ENCODE data around the gene SLC16A5. TPM values are rescaled to one million over a fixed set of nuclear protein-coding genes. Genes with fewer than 3 reads are reported as not detected.

SLC16A5 gene
- total RNA-seq, 1 donor from 2014 or later = 7.1 TPM

DNA sequence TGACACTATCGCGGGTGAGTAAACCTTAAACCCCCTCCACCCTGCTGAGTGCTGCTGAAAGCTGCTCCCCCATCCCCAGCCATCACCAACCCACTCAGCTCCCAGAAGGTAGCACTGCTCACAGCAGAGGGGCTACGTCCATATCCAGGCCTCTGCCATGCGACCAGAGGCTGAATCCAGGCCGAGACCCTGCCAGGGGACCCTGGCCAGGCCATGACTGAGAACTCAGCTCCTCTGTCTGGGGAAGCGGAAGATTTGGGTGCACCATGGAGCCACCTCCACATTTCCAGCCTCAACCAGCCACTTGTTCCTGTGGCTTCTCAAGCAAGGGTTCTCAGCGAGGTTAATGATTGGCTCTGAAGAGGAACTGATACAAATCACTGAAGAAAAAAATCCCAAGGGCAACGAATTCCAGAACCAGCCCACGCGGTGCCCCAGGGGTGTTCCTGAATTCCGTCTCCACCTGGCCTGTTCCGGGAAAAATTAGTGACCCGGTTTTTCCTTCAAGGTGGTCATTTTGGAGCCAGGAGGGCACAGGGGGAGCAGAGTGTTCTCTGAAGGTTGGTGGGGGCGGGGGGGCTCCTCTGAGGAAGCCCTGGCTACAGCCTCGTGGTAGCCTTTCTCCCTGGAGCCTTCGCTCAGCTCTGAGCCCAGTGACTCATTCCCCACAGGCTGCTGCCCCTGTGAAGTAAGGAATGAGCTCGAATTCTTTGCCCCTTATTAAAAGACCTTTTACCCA, 9.3 kb upstream of the SLC16A5 start:
- Histone ChIP-seq H3K36me3 (ENCODE audit: insufficient read depth, low read length) (no peaks in the 10 kb centered on the region), H2AFZ (ENCODE audit: low read depth, low read length) (peak overlapping the region; percentile 94), H3K4me3 (ENCODE audit: insufficient read depth, low read depth, low read length) (no peak overlapping the region), H3K79me2 (ENCODE audit: insufficient read depth, low read length) (no peaks in the 10 kb centered on the region), H3K9me3 (ENCODE audit: insufficient read depth, low read depth, low read length) (no peaks in the 10 kb centered on the region), H3K4me2 (ENCODE audit: low read length) (peak overlapping the region; percentile 59), H4K20me1 (ENCODE audit: insufficient read depth, low read length) (no peaks in the 10 kb centered on the region), H3K27ac (ENCODE audit: low read depth, low read length) (peak overlapping the region; percentile 71), H3K4me1 (ENCODE audit: insufficient read depth, low read length) (peaks cover 28% of the 10 kb centered on the region), H3K9ac (ENCODE audit: low read length) (peak overlapping the region; percentile 53), H3K27me3 (ENCODE audit: insufficient read depth, low read length) (peaks cover 2% of the 10 kb centered on the region)
- DNase-seq (ENCODE audit: low read depth) (peak; percentile 74), FAIRE-seq (peak; percentile 34)
- peak overlapping the region; percentile 45 for H3K4me3 Mint-ChIP-seq (ENCODE audit: unreplicated experiment)
- H3K27me3 Mint-ChIP-seq (ENCODE audit: low read depth, unreplicated experiment) = peaks cover 5% of the 10 kb centered on the region
- no peaks in the 10 kb centered on the region for H3K36me3 Mint-ChIP-seq (ENCODE audit: low read depth, unreplicated experiment)
- no peak for TF ChIP-seq EZH2 (IDR thresholded peaks at IDR 0.05; ENCODE audit: insufficient read depth, low read length)
- TF ChIP-seq, protein P1, sequence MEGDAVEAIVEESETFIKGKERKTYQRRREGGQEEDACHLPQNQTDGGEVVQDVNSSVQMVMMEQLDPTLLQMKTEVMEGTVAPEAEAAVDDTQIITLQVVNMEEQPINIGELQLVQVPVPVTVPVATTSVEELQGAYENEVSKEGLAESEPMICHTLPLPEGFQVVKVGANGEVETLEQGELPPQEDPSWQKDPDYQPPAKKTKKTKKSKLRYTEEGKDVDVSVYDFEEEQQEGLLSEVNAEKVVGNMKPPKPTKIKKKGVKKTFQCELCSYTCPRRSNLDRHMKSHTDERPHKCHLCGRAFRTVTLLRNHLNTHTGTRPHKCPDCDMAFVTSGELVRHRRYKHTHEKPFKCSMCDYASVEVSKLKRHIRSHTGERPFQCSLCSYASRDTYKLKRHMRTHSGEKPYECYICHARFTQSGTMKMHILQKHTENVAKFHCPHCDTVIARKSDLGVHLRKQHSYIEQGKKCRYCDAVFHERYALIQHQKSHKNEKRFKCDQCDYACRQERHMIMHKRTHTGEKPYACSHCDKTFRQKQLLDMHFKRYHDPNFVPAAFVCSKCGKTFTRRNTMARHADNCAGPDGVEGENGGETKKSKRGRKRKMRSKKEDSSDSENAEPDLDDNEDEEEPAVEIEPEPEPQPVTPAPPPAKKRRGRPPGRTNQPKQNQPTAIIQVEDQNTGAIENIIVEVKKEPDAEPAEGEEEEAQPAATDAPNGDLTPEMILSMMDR (IDR thresholded peaks at IDR 0.05; ENCODE audit: insufficient read depth, low read depth, low read length) = no peak
- peaks cover 17% of the 10 kb centered on the region for H3K4me1 Mint-ChIP-seq (ENCODE audit: low read depth, unreplicated experiment)
- peak overlapping the region; percentile 92 for H3K27ac Mint-ChIP-seq (ENCODE audit: unreplicated experiment)
- H3K9me3 Mint-ChIP-seq (ENCODE audit: unreplicated experiment) = no peaks in the 10 kb centered on the region

DNA sequence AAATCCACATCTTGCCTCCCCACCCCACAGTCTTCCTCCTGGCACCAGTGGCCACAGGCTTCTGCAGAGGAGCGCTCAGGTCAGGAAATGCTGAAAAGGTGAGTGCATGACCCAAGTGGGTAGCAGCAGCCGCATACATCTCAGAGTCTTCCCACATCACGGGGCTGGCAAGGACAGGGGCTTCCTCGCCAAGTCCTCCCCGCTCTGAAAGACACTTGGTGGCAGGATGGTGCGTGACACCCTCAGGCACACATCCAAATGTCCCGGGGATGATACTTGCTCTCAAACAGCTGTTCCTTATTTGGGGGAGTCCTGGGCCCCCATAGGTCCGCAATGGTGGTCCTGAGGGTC, 8.8 kb upstream of the SLC16A5 start:
- Histone ChIP-seq H4K20me1 (ENCODE audit: insufficient read depth, low read length) (no peaks in the 10 kb centered on the region), H2AFZ (ENCODE audit: low read depth, low read length) (peak overlapping the region; percentile 6), H3K79me2 (ENCODE audit: insufficient read depth, low read length) (no peaks in the 10 kb centered on the region), H3K36me3 (ENCODE audit: insufficient read depth, low read length) (no peaks in the 10 kb centered on the region), H3K4me3 (ENCODE audit: insufficient read depth, low read depth, low read length) (no peak overlapping the region), H3K9ac (ENCODE audit: low read length) (peak overlapping the region; percentile 17), H3K27ac (ENCODE audit: low read depth, low read length) (peak overlapping the region; percentile 71), H3K4me2 (ENCODE audit: low read length) (peak overlapping the region; percentile 59), H3K27me3 (ENCODE audit: insufficient read depth, low read length) (peaks cover 2% of the 10 kb centered on the region), H3K9me3 (ENCODE audit: insufficient read depth, low read depth, low read length) (no peaks in the 10 kb centered on the region), H3K4me1 (ENCODE audit: insufficient read depth, low read length) (peaks cover 28% of the 10 kb centered on the region)
- H3K27ac Mint-ChIP-seq (ENCODE audit: unreplicated experiment) = peak overlapping the region; percentile 92
- H3K9me3 Mint-ChIP-seq (ENCODE audit: unreplicated experiment) = no peaks in the 10 kb centered on the region
- H3K27me3 Mint-ChIP-seq (ENCODE audit: low read depth, unreplicated experiment) = peaks cover 5% of the 10 kb centered on the region
- H3K4me1 Mint-ChIP-seq (ENCODE audit: low read depth, unreplicated experiment) = peaks cover 21% of the 10 kb centered on the region
- DNase-seq (ENCODE audit: low read depth) (no peak), FAIRE-seq (no peak)
- no peaks in the 10 kb centered on the region for H3K36me3 Mint-ChIP-seq (ENCODE audit: low read depth, unreplicated experiment)
- H3K4me3 Mint-ChIP-seq (ENCODE audit: unreplicated experiment) = peak overlapping the region; percentile 45
- TF ChIP-seq, protein P1 (IDR thresholded peaks at IDR 0.05; ENCODE audit: insufficient read depth, low read depth, low read length) = no peak
- TF ChIP-seq EZH2 (IDR thresholded peaks at IDR 0.05; ENCODE audit: insufficient read depth, low read length) = no peak

Measured in astrocyte (in vitro differentiated cells and primary cell).